DND-41 (cell line): Measurements from ENCODE around the gene LRRC31.

Source experiments
- ATAC-seq: fragments of 200-7000 bp; cut with Tn5 transposase; 3 replicates; pipeline ENCODE4 v1.9.1; 2021; ENCODE audit warnings: low read depth; ENCODE audit not compliant: insufficient read depth
- DNase-seq: peaks from one replicate; pipeline ENCODE4 v3.0.0-alpha.2; 2020
- H2AFZ ChIP-seq: 2 replicates; pipeline ENCODE4 v1.6.0; 2012; ENCODE audit warnings: low read depth, low read length
- H3K27ac ChIP-seq: 2 replicates; pipeline ENCODE4 v1.5.1; 2012; ENCODE audit warnings: low read length, inconsistent platforms
- H3K27me3 ChIP-seq: fragments of 200-600 bp; sonication (generic); 2 replicates; pipeline ENCODE4 v1.6.0; 2012; ENCODE audit warnings: low read length, mild to moderate bottlenecking, inconsistent platforms; ENCODE audit not compliant: insufficient read depth, poor library complexity
- H3K36me3 ChIP-seq: 2 replicates; pipeline ENCODE4 v1.5.1; 2012; ENCODE audit warnings: low read length, inconsistent platforms; ENCODE audit not compliant: insufficient read depth
- H3K4me1 ChIP-seq: 2 replicates; pipeline ENCODE4 v1.5.1; 2012; ENCODE audit warnings: mild to moderate bottlenecking, low read length; ENCODE audit not compliant: insufficient read depth
- H3K4me2 ChIP-seq: 2 replicates; pipeline ENCODE4 v1.6.0; 2012; ENCODE audit warnings: mild to moderate bottlenecking, moderate library complexity, low read length, inconsistent platforms; ENCODE audit not compliant: insufficient read depth
- H3K4me3 ChIP-seq, 2 experiments: fragments of 200-600 bp in 1 of 2; shearing (Covaris generic) in 1 of 2; 2 replicates each; pipeline ENCODE4 v1.5.1; 2012 to 2016; ENCODE audit warnings: inconsistent platforms in 2 of 2, low read length in 2 of 2, mild to moderate bottlenecking in 2 of 2, low read depth in 1 of 2, moderate library complexity in 1 of 2
- H3K79me2 ChIP-seq: 2 replicates; pipeline ENCODE4 v1.6.0; 2012; ENCODE audit warnings: low read length, inconsistent platforms; ENCODE audit not compliant: insufficient read depth
- H3K9ac ChIP-seq: 2 replicates; pipeline ENCODE4 v1.6.0; 2012; ENCODE audit warnings: low read depth, mild to moderate bottlenecking, inconsistent platforms, low read length, moderate library complexity
- H3K9me3 ChIP-seq: 2 replicates; pipeline ENCODE4 v1.5.1; 2012; ENCODE audit warnings: low read length, moderate library complexity, mild to moderate bottlenecking, inconsistent platforms; ENCODE audit not compliant: insufficient read depth, severe bottlenecking
- H4K20me1 ChIP-seq: 2 replicates; pipeline ENCODE4 v1.6.0; 2012; ENCODE audit warnings: low read length; ENCODE audit not compliant: insufficient read depth
- CTCF ChIP-seq: IDR thresholded peaks from 2 replicates; pipeline ENCODE4 v1.5.1; 2012; ENCODE audit warnings: borderline replicate concordance, low read length, moderate library complexity, mild to moderate bottlenecking; ENCODE audit not compliant: poor library complexity, severe bottlenecking; ENCODE audit errors: extremely low read depth
- EZH2 ChIP-seq: IDR thresholded peaks from 3 replicates; pipeline ENCODE4 v1.6.1; 2012; ENCODE audit warnings: borderline replicate concordance, low read depth, mild to moderate bottlenecking, moderate library complexity, low read length, inconsistent platforms; ENCODE audit not compliant: severe bottlenecking

The LRRC31 gene

DNA sequence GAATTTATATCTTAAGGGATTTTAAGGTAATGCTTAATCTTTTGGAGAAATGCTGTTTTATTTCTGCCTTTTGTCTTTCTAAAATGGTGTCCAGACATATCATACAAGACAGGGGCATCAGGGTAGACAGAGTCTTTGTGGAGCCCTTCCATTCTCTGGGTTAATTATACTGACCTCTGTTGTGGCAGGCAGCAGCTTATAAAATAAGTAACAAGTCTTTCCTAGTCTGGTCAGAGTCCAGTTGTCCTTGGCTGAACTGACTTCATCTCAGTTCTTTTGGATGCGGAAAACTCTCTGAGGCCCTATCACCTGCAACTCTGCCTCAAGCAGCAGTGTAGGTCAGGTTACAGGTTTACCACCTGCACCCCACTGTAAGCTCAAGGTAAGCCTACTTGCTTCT is 77.4 kb downstream of the LRRC31 start:
- no peaks in the 10 kb centered on the region for H3K9me3 ChIP-seq
- no peak overlapping the region for H3K9ac ChIP-seq
- no peak overlapping the region for H2AFZ ChIP-seq
- H3K27ac ChIP-seq, result no peak overlapping the region
- no peak for DNase-seq
- H3K79me2 ChIP-seq, result no peaks in the 10 kb centered on the region
- H3K36me3 ChIP-seq, result peaks cover 35% of the 10 kb centered on the region
- no peak overlapping the region for H3K4me2 ChIP-seq
- ATAC-seq, result no peak
- no peaks in the 10 kb centered on the region for H3K27me3 ChIP-seq
- no peaks in the 10 kb centered on the region for H4K20me1 ChIP-seq
- H3K4me3 ChIP-seq, result no peak overlapping the region
- no peaks in the 10 kb centered on the region for H3K4me1 ChIP-seq
- no peak for TF ChIP-seq EZH2
- TF ChIP-seq CTCF, result no peak

- no peak overlapping the region for H3K4me3 ChIP-seq
- no peak overlapping the region for H2AFZ ChIP-seq
- DNase-seq (no peak), ATAC-seq (no peak; the same call in 2 of the 3 replicates)
- peaks cover 48% of the 10 kb centered on the region for H3K36me3 ChIP-seq
- no peaks in the 10 kb centered on the region for H3K9me3 ChIP-seq
- H3K4me2 ChIP-seq, result no peak overlapping the region
- no peaks in the 10 kb centered on the region for H3K27me3 ChIP-seq
- H3K27ac ChIP-seq, result no peak overlapping the region
- H3K79me2 ChIP-seq, result no peaks in the 10 kb centered on the region
- no peak overlapping the region for H3K9ac ChIP-seq
- TF ChIP-seq CTCF, result no peak
- no peak for TF ChIP-seq EZH2
- H3K4me1 ChIP-seq, result no peaks in the 10 kb centered on the region
- H4K20me1 ChIP-seq, result no peaks in the 10 kb centered on the region
Observed at GRCh38 chr3:169790687-169791429, 78.9 kb downstream of the LRRC31 start.

- Histone ChIP-seq H3K79me2 (no peaks in the 10 kb centered on the region), H3K9ac (no peak overlapping the region), H3K4me3 (no peak overlapping the region), H4K20me1 (no peaks in the 10 kb centered on the region), H3K4me2 (no peak overlapping the region), H3K27ac (no peak overlapping the region), H3K27me3 (no peaks in the 10 kb centered on the region), H3K9me3 (no peaks in the 10 kb centered on the region), H2AFZ (no peak overlapping the region), H3K36me3 (peaks cover 54% of the 10 kb centered on the region), H3K4me1 (no peaks in the 10 kb centered on the region)
- DNase-seq (no peak), ATAC-seq (no peak)
- TF ChIP-seq CTCF (no peak), EZH2 (no peak)
Observed at GRCh38 chr3:169790219-169790618, 79.5 kb downstream of the LRRC31 start.
